Skeletal muscle satellite cell (primary cell): Measurements from ENCODE around the gene TP53TG3F. TPM values are rescaled to one million over a fixed set of nuclear protein-coding genes. Genes with fewer than 3 reads are reported as not detected.
"Not testable (repeated sequence)": the region's sequence is repeated elsewhere in the genome, so short reads cannot be mapped to it uniquely, and the experiment has no call there.

Experiments
- H3K27me3 ChIP-seq: 2 replicates; pipeline ENCODE4 v1.7.0; 2013; ENCODE audit warnings: low read length; ENCODE audit not compliant: control insufficient read depth, insufficient read depth
- H3K36me3 ChIP-seq: 2 replicates; pipeline ENCODE4 v1.7.0; 2013; ENCODE audit warnings: mild to moderate bottlenecking, control low read depth, low read length; ENCODE audit not compliant: insufficient read depth
- H3K4me1 ChIP-seq: 2 replicates; pipeline ENCODE4 v1.7.0; 2013; ENCODE audit warnings: low read length; ENCODE audit not compliant: control insufficient read depth, insufficient read depth
- H3K4me2 ChIP-seq: 2 replicates; pipeline ENCODE4 v1.7.0; 2013; ENCODE audit warnings: mild to moderate bottlenecking, low read length
- H3K4me3 ChIP-seq: 2 replicates; pipeline ENCODE4 v1.7.0; 2013; ENCODE audit warnings: low read length
- H3K9ac ChIP-seq: 2 replicates; pipeline ENCODE4 v1.7.0; 2013; ENCODE audit warnings: mild to moderate bottlenecking, low read depth, low read length, moderate library complexity
- H3K9me3 ChIP-seq: replicated peaks from 2 replicates; pipeline ENCODE4 v1.7.0; 2013; ENCODE audit warnings: mild to moderate bottlenecking, control low read depth, low read length
- small RNA-seq: library from RNA; depleted of rRNA; stranded (forward); fragments of <200 nt; gene quantifications from one replicate; pipeline ENCODE3, GENCODE V24; 2012
- total RNA-seq: library from RNA; depleted of rRNA; stranded (reverse); fragments of >200 nt; gene quantifications from 2 replicates; pipeline ENCODE4 v1.2.3, GENCODE V29; 2012; rRNA removed

The TP53TG3F gene, protein sequence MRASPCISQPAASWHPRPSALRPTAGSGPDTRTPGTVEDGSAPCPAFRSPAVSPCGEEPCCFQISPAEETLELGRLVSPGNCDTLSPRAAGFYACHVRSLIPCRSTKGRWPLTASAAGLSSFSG
- not detected in 2 replicates for total RNA-seq

DNA sequence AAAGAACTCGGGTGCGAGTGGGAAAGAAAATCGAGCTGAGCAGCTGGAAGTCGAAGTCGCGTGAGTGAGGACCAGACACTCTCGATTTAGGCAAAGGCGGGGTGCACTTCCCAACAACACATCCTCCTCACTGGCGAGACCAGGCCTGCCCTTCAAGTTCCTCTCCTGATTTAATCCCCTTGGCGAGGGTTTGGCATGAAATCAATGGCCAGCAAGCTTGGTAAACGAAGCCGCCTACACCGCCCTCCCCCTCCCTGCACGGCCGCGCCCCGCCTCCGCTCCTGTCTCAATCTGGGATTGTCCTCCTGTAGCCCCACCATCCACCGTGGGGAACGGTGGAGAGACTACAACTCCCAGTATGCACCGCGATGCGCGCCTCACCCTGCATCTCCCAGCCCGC is at the start of gene TP53TG3F:
TSS of gene TP53TG3F (plus strand) at position 301 of the 400 bp plus-strand sequence. CDS start at position 369, 68 bp downstream.
- H3K4me1 ChIP-seq, H3K4me2 ChIP-seq, H3K9me3 ChIP-seq, H3K9ac ChIP-seq, H3K36me3 ChIP-seq, H3K4me3 ChIP-seq, H3K27me3 ChIP-seq: not testable (repeated sequence)

- not testable (repeated sequence) for H3K4me1 ChIP-seq, H3K27me3 ChIP-seq, H3K4me2 ChIP-seq, H3K9ac ChIP-seq, H3K36me3 ChIP-seq, H3K4me3 ChIP-seq, H3K9me3 ChIP-seq
Measured at GRCh38 chr16:33491611-33492010, 32.2 kb downstream of the TP53TG3F start.

DNA sequence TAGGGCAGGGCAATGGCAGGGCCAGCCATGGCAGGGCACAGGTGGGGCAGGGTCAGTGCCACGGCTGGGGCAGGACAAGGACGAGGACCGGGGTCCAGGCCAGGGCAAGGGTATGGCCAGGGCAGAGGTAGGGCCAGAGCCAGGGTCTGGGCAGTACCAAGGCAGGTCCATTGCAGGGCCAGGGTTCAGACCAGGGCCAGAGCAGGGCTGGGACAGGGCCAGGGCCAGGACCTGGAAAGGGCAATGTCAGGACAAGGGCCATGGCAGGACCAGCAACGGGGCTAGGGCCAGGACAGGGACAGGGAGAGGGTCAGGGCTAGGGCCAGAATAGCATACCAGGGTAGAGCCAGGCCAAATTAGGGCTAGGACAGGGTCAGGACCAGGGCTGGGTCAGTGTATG is 47.8 kb downstream of the TP53TG3F start:
- H3K4me2 ChIP-seq, H3K4me3 ChIP-seq: not testable (repeated sequence)

GRCh38 chr16:33509070-33509469 is 49.7 kb downstream of the TP53TG3F start:
- H3K9me3 ChIP-seq, H3K4me3 ChIP-seq, H3K36me3 ChIP-seq, H3K4me1 ChIP-seq, H3K4me2 ChIP-seq, H3K9ac ChIP-seq, H3K27me3 ChIP-seq: not testable (repeated sequence)

More for the DNA sequence above, 47.8 kb downstream of the TP53TG3F start:
- H3K4me1 ChIP-seq, H3K9me3 ChIP-seq, H3K27me3 ChIP-seq, H3K9ac ChIP-seq, H3K36me3 ChIP-seq: not testable (repeated sequence)

GRCh38 chr16:33509906-33510305 is 50.5 kb downstream of the TP53TG3F start:
- not testable (repeated sequence) for H3K9ac ChIP-seq, H3K36me3 ChIP-seq, H3K9me3 ChIP-seq, H3K4me1 ChIP-seq, H3K27me3 ChIP-seq, H3K4me2 ChIP-seq, H3K4me3 ChIP-seq

Small RNA genes lying within 50 kb of the gene (small RNA-seq; reads per million reads assigned to genes)
- gene AC136944.5 (not detected), gene AC136944.6 (not detected)
